ENCODE results near the gene IFIT1. TPM values are rescaled to one million over a fixed set of nuclear protein-coding genes. Genes with fewer than 3 reads are reported as not detected.

The IFIT1 gene
- total and polyA plus RNA-seq, 4 experiments from 2014 or later, result 4.3 to 15.2 (median 5.7) TPM

- ChIA-PET CTCF (ENCODE audit: partially characterized antibody) (interaction anchor here (1.0 to 1.4 kb wide), 2 partner anchors 8 to 16 kb away, joined by 3 to 6 read pairs; no protein-coding TSS in a partner anchor), POLR2A (ENCODE audit: partially characterized antibody) (no interaction called here)
- Mint-ChIP-seq H3K27me3 (peaks cover 2 to 6% of the 10 kb centered on the region in 2 donors), H3K27ac (no peak overlapping the region), H3K4me3 (no peak overlapping the region), H3K9me3 (peaks cover 0 to 4% (median 0%) of the 10 kb centered on the region in 8 donors), H3K4me1 (peaks cover 2 to 17% (median 7%) of the 10 kb centered on the region in 4 donors), H3K36me3 (peaks cover 0 to 6% of the 10 kb centered on the region in 2 donors)
- no peaks in the 10 kb centered on the region for H3K36me3 ChIP-seq (ENCODE audit: insufficient read depth, low read length)
- H3K9me3 ChIP-seq (ENCODE audit: control insufficient read depth in 1 of 2, low read length in 2 of 2), result no peaks in the 10 kb centered on the region
- H3K27me3 ChIP-seq (ENCODE audit: insufficient read depth, low read length), result no peaks in the 10 kb centered on the region
- no peak overlapping the region for H3K27ac ChIP-seq (ENCODE audit: low read depth, low read length)
- no peak overlapping the region for H3K4me3 ChIP-seq (ENCODE audit: low read length in 2 of 2)
- intact Hi-C loops (cut with micrococcal nuclease), result no loop called here
- peaks cover 6% of the 10 kb centered on the region for H3K4me1 ChIP-seq (ENCODE audit: insufficient read depth, low read length)
- no peak for DNase-seq
Measured at GRCh38 chr10:89352802-89353201, 39.6 kb upstream of the IFIT1 start.

- Histone ChIP-seq H3K9me3 (ENCODE audit: control insufficient read depth in 1 of 2, low read length in 2 of 2) (no peaks in the 10 kb centered on the region), H3K27ac (ENCODE audit: low read depth, low read length) (no peak overlapping the region), H3K36me3 (ENCODE audit: insufficient read depth, low read length) (no peaks in the 10 kb centered on the region), H3K4me3 (ENCODE audit: low read length in 2 of 2) (no peak overlapping the region), H3K4me1 (ENCODE audit: insufficient read depth, low read length) (peaks cover 6% of the 10 kb centered on the region), H3K27me3 (ENCODE audit: insufficient read depth, low read length) (no peaks in the 10 kb centered on the region)
- H3K27ac Mint-ChIP-seq, result no peak overlapping the region
- peaks cover 0 to 4% (median 0%) of the 10 kb centered on the region in 8 donors for H3K9me3 Mint-ChIP-seq
- no peak for DNase-seq
- no peak overlapping the region for H3K4me3 Mint-ChIP-seq
- intact Hi-C loops (cut with micrococcal nuclease), result no loop called here
- H3K36me3 Mint-ChIP-seq, result peaks cover 0 to 6% of the 10 kb centered on the region in 2 donors
- ChIA-PET CTCF (ENCODE audit: partially characterized antibody) (interaction anchor here (1.2 kb wide), 2 partner anchors 8 to 12 kb away, joined by 3 to 4 read pairs; no protein-coding TSS in a partner anchor), POLR2A (ENCODE audit: partially characterized antibody) (no interaction called here)
- peaks cover 1 to 3% of the 10 kb centered on the region in 2 donors for H3K27me3 Mint-ChIP-seq
- peaks cover 0 to 17% (median 6%) of the 10 kb centered on the region in 4 donors for H3K4me1 Mint-ChIP-seq
Measured at GRCh38 chr10:89355394-89355931, 37.0 kb upstream of the IFIT1 start.

GRCh38 chr10:89357096-89357495 lies 35.3 kb upstream of the IFIT1 start:
- peaks cover 0 to 6% of the 10 kb centered on the region in 2 donors for H3K36me3 Mint-ChIP-seq
- H3K4me3 ChIP-seq (ENCODE audit: low read length in 2 of 2), result no peak overlapping the region
- no peaks in the 10 kb centered on the region for H3K9me3 ChIP-seq (ENCODE audit: control insufficient read depth in 1 of 2, low read length in 2 of 2)
- CTCF ChIA-PET (ENCODE audit: partially characterized antibody), result no interaction called here
- POLR2A ChIA-PET (ENCODE audit: partially characterized antibody), result no interaction called here
- H3K27me3 ChIP-seq (ENCODE audit: insufficient read depth, low read length), result no peaks in the 10 kb centered on the region
- peaks cover 0 to 4% (median 0%) of the 10 kb centered on the region in 8 donors for H3K9me3 Mint-ChIP-seq
- H3K27me3 Mint-ChIP-seq, result peaks cover 0 to 3% of the 10 kb centered on the region in 2 donors
- no peak overlapping the region for H3K4me3 Mint-ChIP-seq
- H3K4me1 ChIP-seq (ENCODE audit: insufficient read depth, low read length), result no peaks in the 10 kb centered on the region
- DNase-seq, result no peak
- H3K4me1 Mint-ChIP-seq, result peaks cover 0 to 2% (median 1%) of the 10 kb centered on the region in 4 donors
- intact Hi-C loops (cut with micrococcal nuclease), result no loop called here
- no peak overlapping the region for H3K27ac Mint-ChIP-seq
- no peak overlapping the region for H3K27ac ChIP-seq (ENCODE audit: low read depth, low read length)
- H3K36me3 ChIP-seq (ENCODE audit: insufficient read depth, low read length), result no peaks in the 10 kb centered on the region

DNA sequence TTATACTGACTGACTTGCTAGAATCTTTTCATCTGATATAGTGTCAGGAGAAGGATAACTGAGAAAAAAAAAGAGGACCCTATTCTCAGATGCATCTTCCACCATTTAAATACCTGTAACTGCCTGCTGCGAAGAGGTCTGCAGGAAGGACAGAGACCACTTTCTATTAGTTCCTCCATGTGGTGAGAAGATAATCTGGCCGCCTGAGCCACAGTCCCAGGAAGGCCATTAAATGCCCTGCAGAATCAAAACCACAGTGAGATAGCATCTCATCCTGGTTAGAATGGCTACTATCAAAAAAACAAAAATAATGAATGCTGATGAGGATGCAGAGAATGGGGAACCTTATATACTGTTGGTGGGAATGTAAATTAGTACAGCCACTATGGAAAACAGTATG lies 34.4 kb upstream of the IFIT1 start:
- Histone ChIP-seq H3K36me3 (ENCODE audit: insufficient read depth, low read length) (no peaks in the 10 kb centered on the region), H3K4me1 (ENCODE audit: insufficient read depth, low read length) (no peaks in the 10 kb centered on the region), H3K27ac (ENCODE audit: low read depth, low read length) (no peak overlapping the region), H3K4me3 (ENCODE audit: low read length in 2 of 2) (no peak overlapping the region), H3K9me3 (ENCODE audit: control insufficient read depth in 1 of 2, low read length in 2 of 2) (no peaks in the 10 kb centered on the region), H3K27me3 (ENCODE audit: insufficient read depth, low read length) (no peaks in the 10 kb centered on the region)
- Mint-ChIP-seq H3K27ac (no peak overlapping the region), H3K4me1 (peaks cover 0 to 5% (median 2%) of the 10 kb centered on the region in 4 donors), H3K27me3 (peaks cover 0 to 1% of the 10 kb centered on the region in 2 donors), H3K9me3 (peaks cover 0 to 4% (median 0%) of the 10 kb centered on the region in 8 donors), H3K4me3 (no peak overlapping the region), H3K36me3 (peaks cover 0 to 6% of the 10 kb centered on the region in 2 donors)
- ChIA-PET CTCF (ENCODE audit: partially characterized antibody) (interaction anchor here (2.5 kb wide), 1 partner anchor 12 kb away, joined by 7 read pairs; no protein-coding TSS in a partner anchor), POLR2A (ENCODE audit: partially characterized antibody) (no interaction called here)
- intact Hi-C loops (cut with micrococcal nuclease), result no loop called here
- DNase-seq, result no peak

- H3K4me3 Mint-ChIP-seq, result no peak overlapping the region
- Histone ChIP-seq H3K36me3 (ENCODE audit: insufficient read depth, low read length) (no peaks in the 10 kb centered on the region), H3K27ac (ENCODE audit: low read depth, low read length) (no peak overlapping the region), H3K27me3 (ENCODE audit: insufficient read depth, low read length) (no peaks in the 10 kb centered on the region), H3K4me3 (ENCODE audit: low read length in 2 of 2) (no peak overlapping the region), H3K4me1 (ENCODE audit: insufficient read depth, low read length) (peaks cover 4% of the 10 kb centered on the region), H3K9me3 (ENCODE audit: control insufficient read depth in 1 of 2, low read length in 2 of 2) (no peaks in the 10 kb centered on the region)
- CTCF ChIA-PET (ENCODE audit: partially characterized antibody), result interaction anchor here (2.5 kb wide), 1 partner anchor 9 kb away, joined by 7 read pairs; no protein-coding TSS in a partner anchor
- POLR2A ChIA-PET (ENCODE audit: partially characterized antibody), result no interaction called here
- peaks cover 4 to 16% (median 8%) of the 10 kb centered on the region in 4 donors for H3K4me1 Mint-ChIP-seq
- intact Hi-C loops (cut with micrococcal nuclease), result no loop called here
- no peak overlapping the region for H3K27ac Mint-ChIP-seq
- no peaks in the 10 kb centered on the region for H3K36me3 Mint-ChIP-seq
- H3K9me3 Mint-ChIP-seq, result no peaks in the 10 kb centered on the region
- no peak for DNase-seq
- no peaks in the 10 kb centered on the region for H3K27me3 Mint-ChIP-seq
Measured at GRCh38 chr10:89360157-89360556, 32.3 kb upstream of the IFIT1 start.

DNA sequence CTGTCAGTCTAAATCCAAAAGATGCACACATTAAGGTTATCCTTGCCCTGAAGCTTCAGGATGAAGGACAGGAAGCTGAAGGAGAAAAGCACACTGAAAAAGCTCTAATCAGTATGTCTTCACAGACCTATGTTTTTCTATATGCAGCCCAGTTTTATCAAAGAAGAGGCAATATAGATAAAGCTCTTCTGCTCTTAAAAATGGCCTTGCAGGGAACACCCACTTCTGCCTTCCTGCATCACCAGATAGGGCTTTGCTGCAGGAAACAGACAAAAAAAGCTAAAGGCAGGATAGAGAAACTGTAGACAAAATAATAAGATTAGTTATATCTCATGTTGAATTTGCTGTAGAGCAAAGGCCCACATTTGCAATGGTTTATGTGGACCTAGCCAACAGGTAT lies 29.5 kb upstream of the IFIT1 start:
- H3K27me3 Mint-ChIP-seq, result no peaks in the 10 kb centered on the region

GRCh38 chr10:89363729-89364442 lies 28.5 kb upstream of the IFIT1 start:
- Histone ChIP-seq H3K27ac (ENCODE audit: low read depth, low read length) (no peak overlapping the region), H3K9me3 (ENCODE audit: control insufficient read depth in 1 of 2, low read length in 2 of 2) (no peaks in the 10 kb centered on the region), H3K4me3 (ENCODE audit: low read length in 2 of 2) (no peak overlapping the region), H3K36me3 (ENCODE audit: insufficient read depth, low read length) (no peaks in the 10 kb centered on the region), H3K27me3 (ENCODE audit: insufficient read depth, low read length) (no peaks in the 10 kb centered on the region), H3K4me1 (ENCODE audit: insufficient read depth, low read length) (peaks cover 15% of the 10 kb centered on the region)
- Mint-ChIP-seq H3K27ac (peak overlapping the region in 1 of 7 donors; percentile 39), H3K4me3 (peak overlapping the region in 2 of 8 donors; percentile 28 to 40), H3K27me3 (no peaks in the 10 kb centered on the region), H3K36me3 (no peaks in the 10 kb centered on the region), H3K9me3 (peaks cover 0 to 6% (median 0%) of the 10 kb centered on the region in 8 donors), H3K4me1 (peaks cover 16 to 27% (median 19%) of the 10 kb centered on the region in 4 donors)
- ChIA-PET CTCF (ENCODE audit: partially characterized antibody) (interaction anchor here (1.1 kb wide), 2 partner anchors 9 to 28 kb away, joined by 3 to 4 read pairs; partner anchors contain the start of gene IFIT1), POLR2A (ENCODE audit: partially characterized antibody) (interaction anchor here (0.8 kb wide), 1 partner anchor 50 kb away, joined by 3 read pairs; the partner anchor contains the start of gene IFIT5)
- intact Hi-C loops (cut with micrococcal nuclease), result no loop called here
- no peak for DNase-seq

More for the DNA sequence above, 29.5 kb upstream of the IFIT1 start:
- Histone ChIP-seq H3K27ac (ENCODE audit: low read depth, low read length) (no peak overlapping the region), H3K4me1 (ENCODE audit: insufficient read depth, low read length) (peaks cover 12% of the 10 kb centered on the region), H3K27me3 (ENCODE audit: insufficient read depth, low read length) (no peaks in the 10 kb centered on the region), H3K9me3 (ENCODE audit: control insufficient read depth in 1 of 2, low read length in 2 of 2) (no peaks in the 10 kb centered on the region), H3K36me3 (ENCODE audit: insufficient read depth, low read length) (no peaks in the 10 kb centered on the region), H3K4me3 (ENCODE audit: low read length in 2 of 2) (no peak overlapping the region)
- H3K9me3 Mint-ChIP-seq, result peaks cover 0 to 6% (median 0%) of the 10 kb centered on the region in 8 donors
- ChIA-PET POLR2A (ENCODE audit: partially characterized antibody) (interaction anchor here (0.8 kb wide), 1 partner anchor 51 kb away, joined by 3 read pairs; the partner anchor contains the start of gene IFIT5), CTCF (ENCODE audit: partially characterized antibody) (interaction anchor here (0.9 to 1.1 kb wide), 2 partner anchors 12 to 29 kb away, joined by 3 read pairs; partner anchors contain the start of gene IFIT1)
- H3K36me3 Mint-ChIP-seq, result no peaks in the 10 kb centered on the region
- H3K4me3 Mint-ChIP-seq, result no peak overlapping the region
- DNase-seq, result no peak
- peaks cover 14 to 22% (median 16%) of the 10 kb centered on the region in 4 donors for H3K4me1 Mint-ChIP-seq
- H3K27ac Mint-ChIP-seq, result no peak overlapping the region
- intact Hi-C loops (cut with micrococcal nuclease), result no loop called here

Data from CD4-positive, alpha-beta memory T cell (primary cell).